Stomach (tissue), 4 donors: ENCODE data around the gene RANBP3.

Experiments used
- EP300 ChIP-seq: sonication (generic); formaldehyde crosslinking; IDR thresholded peaks from one replicate; pipeline ENCODE4 v1.6.1; 2017; ENCODE audit warnings: antibody characterized with exemption
- POLR2A ChIP-seq, 4 donors: fragments of 450-650 bp; IDR thresholded peaks; one replicate each; pipeline ENCODE4 v1.6.1; 2016; ENCODE audit warnings: antibody characterized with exemption in 4 of 4, control low read depth in 2 of 4, mild to moderate bottlenecking in 1 of 4, moderate library complexity in 1 of 4

GRCh38 chr19:5957170-5957569, 20.8 kb downstream of the RANBP3 start:
- no peak for TF ChIP-seq POLR2A (IDR thresholded peaks at IDR 0.05)
- no peak for TF ChIP-seq EP300
